Esophagus squamous epithelium (tissue), 5 donors: Measurements from ENCODE around the gene MTMR11. TPM values are rescaled to one million over a fixed set of nuclear protein-coding genes. Genes with fewer than 3 reads are reported as not detected.

Experiments used
- DNase-seq: peaks from one replicate; lab custom pipeline; 2025; lab: John Stamatoyannopoulos, UW
- H3K27ac ChIP-seq, 4 donors: fragments of 200-600 bp; sonication (generic); one replicate each; pipeline ENCODE4 v1.5.1; 2016 to 2019; ENCODE audit warnings: mild to moderate bottlenecking in 1 of 4
- H3K27me3 ChIP-seq, 4 donors: fragments of 200-600 bp; sonication (generic); 1 replicate in 3 of 4; 2 replicates in 1 of 4; pipeline versions ENCODE4 v1.5.1 to v1.6.0; 2017 to 2021; ENCODE audit warnings: antibody characterized with exemption in 1 of 4
- H3K36me3 ChIP-seq, 3 donors: fragments of 200-600 bp; sonication (generic); one replicate each; pipeline ENCODE4 v1.5.1; 2016 to 2019
- H3K4me1 ChIP-seq, 3 donors: fragments of 200-600 bp; sonication (generic); one replicate each; pipeline ENCODE4 v1.5.1; 2017 to 2019
- H3K4me3 ChIP-seq, 4 donors: fragments of 200-600 bp; sonication (generic); 1 replicate in 3 of 4; 2 replicates in 1 of 4; pipeline ENCODE4 v1.5.1; 2016 to 2019; ENCODE audit warnings: mild to moderate bottlenecking in 2 of 4, moderate library complexity in 1 of 4
- H3K9me3 ChIP-seq, 3 donors: fragments of 200-600 bp; sonication (generic); one replicate each; pipeline ENCODE4 v1.5.1; 2016 to 2019
- CTCF ChIP-seq, 6 experiments: fragments of 450-650 bp in 4 of 6; fragments of 200-600 bp in 2 of 6; sonication (generic) in 2 of 6; IDR thresholded peaks; one replicate each; pipeline ENCODE4 v1.5.1; 2016 to 2019; ENCODE audit warnings: antibody characterized with exemption in 6 of 6, mild to moderate bottlenecking in 4 of 6, moderate library complexity in 4 of 6
- POLR2A ChIP-seq, 4 donors: fragments of 450-650 bp; IDR thresholded peaks; one replicate each; pipeline ENCODE4 v1.6.1; 2017; ENCODE audit warnings: antibody characterized with exemption in 4 of 4, mild to moderate bottlenecking in 4 of 4, moderate library complexity in 3 of 4
- WGBS, 2 donors: methylation state at CpG; one replicate each; pipeline ENCODE4 v1.1.5; 2018; 5-methylcytosine and 5-hydroxymethylcytosine counted together
- intact Hi-C: fragments of 100-400 bp; cut with DNase I; formaldehyde crosslinking; loops from one replicate; pipeline ENCODE4 v1.15.0; 2022
- total RNA-seq, 4 donors: library from RNA; depleted of rRNA; stranded (reverse); fragments of >200 nt; gene quantifications; one replicate each; pipeline ENCODE4 v1.1.0, GENCODE V29; 2016
- donor health status: DM: yes; HTN: yes; CAD: no.

Gene MTMR11
- total RNA-seq, 4 donors from 2014 or later = 3.9 to 13.5 (median 10.6) TPM

GRCh38 chr1:149881876-149882275, 54.8 kb downstream of the MTMR11 start:
- intact Hi-C loops = no loop called here
- WGBS, 2 donors = 73 to 80% methylated on average over 1 of the region's 1 CpG
- Histone ChIP-seq H3K9me3 (no peaks in the 10 kb centered on the region), H3K27ac (no peak overlapping the region), H3K36me3 (no peaks in the 10 kb centered on the region), H3K4me1 (peaks cover 8 to 27% (median 14%) of the 10 kb centered on the region in 3 donors), H3K27me3 (no peaks in the 10 kb centered on the region), H3K4me3 (no peak overlapping the region)
- TF ChIP-seq CTCF (IDR thresholded peaks at IDR 0.05) (no peak), POLR2A (IDR thresholded peaks at IDR 0.05) (no peak)
- no peak for DNase-seq

- Histone ChIP-seq H3K36me3 (no peaks in the 10 kb centered on the region), H3K27me3 (no peaks in the 10 kb centered on the region), H3K4me3 (no peak overlapping the region), H3K9me3 (no peaks in the 10 kb centered on the region), H3K4me1 (peaks cover 3 to 15% (median 5%) of the 10 kb centered on the region in 3 donors), H3K27ac (no peak overlapping the region)
- no peak for DNase-seq
- intact Hi-C loops = no loop called here
- peak in 1 of 4 donors; percentile 12 for TF ChIP-seq POLR2A (IDR thresholded peaks at IDR 0.05)
- no peak for TF ChIP-seq CTCF (IDR thresholded peaks at IDR 0.05)
- WGBS, 2 donors = 85 to 88% methylated on average over 1 of the region's 1 CpG
Observed at GRCh38 chr1:149879556-149879955, 57.1 kb downstream of the MTMR11 start.

Other genes with a start within 250 kb of the MTMR11 start
- 1 to 10 TPM in 1 of 4 donors, under 1 TPM in 2, not detected in 1; 0.22 to 3.7 (median 0.76) TPM for gene FCGR1A, start 154.2 kb downstream of the MTMR11 start, total RNA-seq
- 10 to 100 TPM; 11.0 to 31.7 (median 23.4) TPM for gene BOLA1, start 37.3 kb downstream of the MTMR11 start, total RNA-seq
- 1 to 10 TPM in 2 of 4 donors, under 1 TPM in 2; 0.11 to 2.1 (median 1.1) TPM for gene SV2A, start 19.0 kb downstream of the MTMR11 start, total RNA-seq
- gene SF3B4, start 9.1 kb downstream of the MTMR11 start, total RNA-seq = 10 to 100 TPM in 3 of 4 donors, 1 to 10 TPM in 1; 7.6 to 16.9 (median 14.1) TPM
- gene OTUD7B, start 73.8 kb upstream of the MTMR11 start, total RNA-seq = 10 to 100 TPM in 1 of 4 donors, 1 to 10 TPM in 3; 8.5 to 12.6 (median 9.1) TPM
- gene VPS45, start 130.9 kb upstream of the MTMR11 start, total RNA-seq = 10 to 100 TPM; 23.4 to 31.7 (median 29.1) TPM
- gene PLEKHO1, start 213.0 kb upstream of the MTMR11 start, total RNA-seq = 10 to 100 TPM in 2 of 4 donors, 1 to 10 TPM in 2; 6.0 to 46.9 (median 13.3) TPM